Esophagus squamous epithelium (tissue), 5 donors: Measurements from ENCODE around the gene NOB1. TPM values are rescaled to one million over a fixed set of nuclear protein-coding genes. Genes with fewer than 3 reads are reported as not detected.

ENCODE experiments used
- DNase-seq: peaks from one replicate; lab custom pipeline; 2025; lab: John Stamatoyannopoulos, UW
- H3K27ac ChIP-seq, 4 donors: fragments of 200-600 bp; sonication (generic); one replicate each; pipeline ENCODE4 v1.5.1; 2016 to 2019; ENCODE audit warnings: mild to moderate bottlenecking in 1 of 4
- H3K27me3 ChIP-seq, 4 donors: fragments of 200-600 bp; sonication (generic); 1 replicate in 3 of 4; 2 replicates in 1 of 4; pipeline versions ENCODE4 v1.5.1 to v1.6.0; 2017 to 2021; ENCODE audit warnings: antibody characterized with exemption in 1 of 4
- H3K36me3 ChIP-seq, 3 donors: fragments of 200-600 bp; sonication (generic); one replicate each; pipeline ENCODE4 v1.5.1; 2016 to 2019
- H3K4me1 ChIP-seq, 3 donors: fragments of 200-600 bp; sonication (generic); one replicate each; pipeline ENCODE4 v1.5.1; 2017 to 2019
- H3K4me3 ChIP-seq, 4 donors: fragments of 200-600 bp; sonication (generic); 1 replicate in 3 of 4; 2 replicates in 1 of 4; pipeline ENCODE4 v1.5.1; 2016 to 2019; ENCODE audit warnings: mild to moderate bottlenecking in 2 of 4, moderate library complexity in 1 of 4
- H3K9me3 ChIP-seq, 3 donors: fragments of 200-600 bp; sonication (generic); one replicate each; pipeline ENCODE4 v1.5.1; 2016 to 2019
- CTCF ChIP-seq, 6 experiments: fragments of 450-650 bp in 4 of 6; fragments of 200-600 bp in 2 of 6; sonication (generic) in 2 of 6; IDR thresholded peaks; one replicate each; pipeline ENCODE4 v1.5.1; 2016 to 2019; ENCODE audit warnings: antibody characterized with exemption in 6 of 6, mild to moderate bottlenecking in 4 of 6, moderate library complexity in 4 of 6
- POLR2A ChIP-seq, 4 donors: fragments of 450-650 bp; IDR thresholded peaks; one replicate each; pipeline ENCODE4 v1.6.1; 2017; ENCODE audit warnings: antibody characterized with exemption in 4 of 4, mild to moderate bottlenecking in 4 of 4, moderate library complexity in 3 of 4
- WGBS, 2 donors: methylation state at CpG; one replicate each; pipeline ENCODE4 v1.1.5; 2018; 5-methylcytosine and 5-hydroxymethylcytosine counted together
- intact Hi-C: fragments of 100-400 bp; cut with DNase I; formaldehyde crosslinking; loops from one replicate; pipeline ENCODE4 v1.15.0; 2022
- total RNA-seq, 4 donors: library from RNA; depleted of rRNA; stranded (reverse); fragments of >200 nt; gene quantifications; one replicate each; pipeline ENCODE4 v1.1.0, GENCODE V29; 2016
- donor health status: DM: yes; HTN: yes; CAD: no.

The NOB1 gene
- total RNA-seq, result 10 to 100 TPM; 34.4 to 55.1 (median 45.2) TPM

DNA sequence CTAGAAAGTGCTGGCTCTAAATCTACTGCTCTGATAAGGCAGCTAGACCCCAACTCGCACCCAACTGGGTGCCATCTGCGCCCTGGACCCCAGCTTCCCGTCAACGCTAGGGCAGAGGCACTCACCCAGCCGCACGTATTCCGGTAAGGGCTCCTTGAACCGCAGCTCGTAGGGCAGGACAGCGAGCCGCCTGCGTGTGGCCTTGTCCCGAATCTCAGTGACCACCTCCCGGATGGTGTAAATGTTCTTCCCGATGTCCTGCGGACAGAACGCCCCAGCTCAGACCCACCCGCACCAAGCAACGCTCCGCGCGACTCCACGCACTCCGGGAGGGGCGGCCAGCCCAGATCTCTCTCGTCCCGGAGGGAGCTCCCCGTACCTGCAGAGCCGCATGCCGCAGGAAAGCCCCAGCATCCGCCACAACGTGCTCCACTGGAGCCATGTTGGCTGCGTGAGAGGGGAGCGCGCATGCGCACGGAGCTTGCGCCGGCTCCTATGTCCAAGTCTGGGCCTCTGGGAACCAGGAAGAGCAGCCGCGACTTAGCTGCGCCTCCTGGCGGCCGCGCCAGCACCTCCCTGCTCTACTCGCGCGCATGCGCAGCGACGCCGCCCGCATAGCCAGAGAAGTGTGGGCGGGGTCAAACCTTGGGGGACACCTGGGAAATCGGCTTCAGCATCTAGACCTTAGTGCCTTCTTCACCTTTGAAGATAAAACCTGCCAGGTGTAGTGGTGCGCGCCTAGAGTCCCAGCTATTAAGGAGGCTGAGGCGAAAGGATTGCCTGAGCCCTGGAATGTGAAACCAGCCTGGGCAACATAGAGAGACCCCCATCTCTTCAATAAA, at the start of gene NOB1:
Gene NOB1, minus strand, starts transcription at position 458 of the 842 bp plus-strand sequence. Its CDS starts 16 bp downstream, at position 442.
- H3K27me3 ChIP-seq, result no peaks in the 10 kb centered on the region
- H3K9me3 ChIP-seq, result no peaks in the 10 kb centered on the region
- peaks cover 14 to 30% (median 18%) of the 10 kb centered on the region in 3 donors for H3K4me1 ChIP-seq
- DNase-seq, result peak; percentile 76
- peak within 1 kb of the TSS; percentile 73 to 89 (median 86) for H3K27ac ChIP-seq
- intact Hi-C loops, result loop anchor here (5.0 kb wide), 1 partner anchor 42 kb away; no protein-coding TSS in a partner anchor
- 0 to 2% methylated on average over 7 to 41 of the region's 58 CpGs for WGBS, 2 donors
- H3K36me3 ChIP-seq, result peaks cover under 1 to 26% (median 11%) of the 10 kb centered on the region in 3 donors
- peak within 1 kb of the TSS; percentile 80 to 92 (median 89) for H3K4me3 ChIP-seq
- TF ChIP-seq CTCF (IDR thresholded peaks at IDR 0.05), result peak; percentile 96 to 100 (median 100)
- TF ChIP-seq POLR2A (IDR thresholded peaks at IDR 0.05), result peak in 3 of 4 donors; percentile 56 to 63 (median 61)

DNA sequence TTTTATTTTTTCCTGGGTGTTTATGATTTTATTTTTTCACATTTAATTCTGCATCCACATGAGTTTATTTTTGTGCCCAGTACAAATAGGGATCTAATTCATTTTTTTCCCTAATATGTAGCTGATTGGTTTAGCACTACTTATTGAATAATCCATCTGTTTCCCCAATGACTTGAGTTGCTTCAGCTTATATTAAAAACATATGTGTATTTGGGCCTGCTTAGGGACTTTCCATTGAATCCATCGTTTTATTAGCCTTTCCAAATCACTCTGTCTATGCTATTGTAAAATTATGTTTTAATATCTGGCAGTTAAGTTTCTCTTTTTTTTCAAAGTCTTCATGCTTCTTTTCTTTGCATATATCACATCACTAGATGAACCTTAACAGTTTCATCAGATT, 49.6 kb upstream of the NOB1 start:
- DNase-seq, result no peak
- H3K4me3 ChIP-seq, result no peak overlapping the region
- peaks cover 0 to 75% (median 4%) of the 10 kb centered on the region in 3 donors for H3K36me3 ChIP-seq
- no peaks in the 10 kb centered on the region for H3K9me3 ChIP-seq
- no peaks in the 10 kb centered on the region for H3K4me1 ChIP-seq
- TF ChIP-seq CTCF (IDR thresholded peaks at IDR 0.05), result no peak
- no peak for TF ChIP-seq POLR2A (IDR thresholded peaks at IDR 0.05)
- intact Hi-C loops, result no loop called here
- H3K27ac ChIP-seq, result no peak overlapping the region
- H3K27me3 ChIP-seq, result no peaks in the 10 kb centered on the region
- WGBS, 2 donors, result 41 to 54% methylated on average over 1 of the region's 1 CpG

DNA sequence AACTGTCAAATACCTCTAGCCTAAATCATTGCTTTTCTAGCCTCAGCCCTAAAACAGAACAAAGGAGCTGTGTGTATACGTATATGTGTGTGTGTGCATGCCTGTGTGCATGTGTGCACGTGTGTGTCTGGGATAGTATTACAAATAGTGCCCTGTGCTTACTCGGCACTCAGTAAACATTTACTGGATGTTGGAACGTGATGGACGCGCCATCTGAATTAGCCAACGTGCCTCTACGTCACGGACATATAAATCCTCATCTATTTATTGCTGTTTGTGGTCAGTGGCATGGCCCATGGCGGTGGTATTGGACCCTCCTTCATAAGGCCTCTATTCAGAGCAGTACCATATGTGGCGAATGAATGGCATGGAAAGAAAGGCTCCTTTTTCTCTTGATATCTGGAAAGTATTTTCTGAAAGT, 44.9 kb upstream of the NOB1 start:
- no peak for DNase-seq
- H3K36me3 ChIP-seq, result peaks cover 0 to 54% (median 6%) of the 10 kb centered on the region in 3 donors
- intact Hi-C loops, result loop anchor here (5.0 kb wide), 1 partner anchor 133 kb away; no protein-coding TSS in a partner anchor

DNA sequence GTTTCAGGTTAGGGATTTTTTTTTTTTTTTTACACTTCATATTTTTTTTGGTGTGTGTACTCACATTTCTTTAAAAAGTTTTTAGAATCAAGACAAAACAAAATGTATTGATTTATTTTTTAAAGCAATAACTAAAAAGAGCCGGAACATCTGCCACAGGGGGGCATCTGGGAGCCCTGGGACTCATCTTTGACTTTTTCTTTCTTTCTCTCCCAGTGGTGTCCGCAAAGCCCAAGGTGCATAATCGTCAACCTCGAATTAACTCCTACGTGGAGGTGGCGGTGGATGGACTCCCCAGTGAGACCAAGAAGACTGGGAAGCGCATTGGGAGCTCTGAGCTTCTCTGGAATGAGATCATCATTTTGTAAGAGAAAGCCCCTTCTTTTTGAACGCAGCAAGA, 43.7 kb upstream of the NOB1 start:
- Histone ChIP-seq H3K36me3 (peaks cover 0 to 46% (median 6%) of the 10 kb centered on the region in 3 donors), H3K27me3 (no peaks in the 10 kb centered on the region), H3K27ac (no peak overlapping the region), H3K4me3 (no peak overlapping the region), H3K4me1 (peaks cover 0 to 8% (median 0%) of the 10 kb centered on the region in 3 donors), H3K9me3 (no peaks in the 10 kb centered on the region)
- intact Hi-C loops, result loop anchor here (5.0 kb wide), 1 partner anchor 134 kb away; no protein-coding TSS in a partner anchor
- WGBS, 2 donors, result 73 to 75% methylated on average over 8 of the region's 8 CpGs
- TF ChIP-seq POLR2A (IDR thresholded peaks at IDR 0.05), result no peak
- TF ChIP-seq CTCF (IDR thresholded peaks at IDR 0.05), result peak in 1 of 6 experiments; percentile 10
- DNase-seq, result no peak

More for the DNA sequence above, 44.9 kb upstream of the NOB1 start:
- 82 to 84% methylated on average over 11 of the region's 11 CpGs for WGBS, 2 donors
- Histone ChIP-seq H3K9me3 (no peaks in the 10 kb centered on the region), H3K4me1 (peaks cover 0 to 8% (median 0%) of the 10 kb centered on the region in 3 donors), H3K27me3 (no peaks in the 10 kb centered on the region), H3K27ac (no peak overlapping the region), H3K4me3 (no peak overlapping the region)
- no peak for TF ChIP-seq POLR2A (IDR thresholded peaks at IDR 0.05)
- no peak for TF ChIP-seq CTCF (IDR thresholded peaks at IDR 0.05)
